Panc1 (cell line): Measurements from ENCODE around the gene ENDOV.

Source experiments
- POLR2AphosphoS5 ChIP-seq: IDR thresholded peaks from 2 replicates; pipeline ENCODE4 v1.6.1; 2012; ENCODE audit warnings: mild to moderate bottlenecking, low read depth, low read length, moderate library complexity
- SIN3A ChIP-seq: IDR thresholded peaks from 2 replicates; pipeline ENCODE4 v1.6.1; 2012; ENCODE audit warnings: low read depth, mild to moderate bottlenecking, low read length, moderate library complexity, borderline replicate concordance; ENCODE audit not compliant: insufficient read depth
- TF ChIP-seq, protein P1 (sequence below): fragments of 450-650 bp; IDR thresholded peaks from 2 replicates; pipeline ENCODE4 v1.5.1; 2017; ENCODE audit warnings: mild to moderate bottlenecking
- TF ChIP-seq, protein P2 (sequence below), 2 experiments: IDR thresholded peaks; 2 replicates each; pipeline ENCODE4 v1.6.1; 2011 to 2012; ENCODE audit warnings: low read depth in 2 of 2, control low read depth in 1 of 2, low read length in 1 of 2, mild to moderate bottlenecking in 1 of 2, moderate library complexity in 1 of 2; ENCODE audit not compliant: insufficient read depth in 1 of 2

DNA sequence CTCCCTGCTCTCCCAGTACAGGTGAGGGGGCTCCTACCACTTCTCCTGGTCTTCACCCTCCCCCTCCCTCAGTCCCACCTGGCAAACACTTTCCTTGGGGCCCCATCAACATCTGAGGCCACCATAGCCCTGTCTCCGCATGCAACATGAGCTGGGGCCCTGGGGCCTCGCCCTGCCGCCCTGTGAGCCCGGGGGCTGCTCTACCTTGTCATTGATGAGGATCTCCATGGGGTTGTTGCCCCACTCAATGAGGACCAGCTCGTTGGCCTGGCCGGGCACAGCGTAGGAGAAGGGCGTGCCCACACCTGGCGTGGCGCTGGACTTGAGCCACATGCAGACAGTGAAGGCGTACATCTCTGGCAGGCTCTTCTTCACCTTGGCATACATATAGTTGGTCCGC is 58.0 kb downstream of the ENDOV start:
- TF ChIP-seq, protein P1, sequence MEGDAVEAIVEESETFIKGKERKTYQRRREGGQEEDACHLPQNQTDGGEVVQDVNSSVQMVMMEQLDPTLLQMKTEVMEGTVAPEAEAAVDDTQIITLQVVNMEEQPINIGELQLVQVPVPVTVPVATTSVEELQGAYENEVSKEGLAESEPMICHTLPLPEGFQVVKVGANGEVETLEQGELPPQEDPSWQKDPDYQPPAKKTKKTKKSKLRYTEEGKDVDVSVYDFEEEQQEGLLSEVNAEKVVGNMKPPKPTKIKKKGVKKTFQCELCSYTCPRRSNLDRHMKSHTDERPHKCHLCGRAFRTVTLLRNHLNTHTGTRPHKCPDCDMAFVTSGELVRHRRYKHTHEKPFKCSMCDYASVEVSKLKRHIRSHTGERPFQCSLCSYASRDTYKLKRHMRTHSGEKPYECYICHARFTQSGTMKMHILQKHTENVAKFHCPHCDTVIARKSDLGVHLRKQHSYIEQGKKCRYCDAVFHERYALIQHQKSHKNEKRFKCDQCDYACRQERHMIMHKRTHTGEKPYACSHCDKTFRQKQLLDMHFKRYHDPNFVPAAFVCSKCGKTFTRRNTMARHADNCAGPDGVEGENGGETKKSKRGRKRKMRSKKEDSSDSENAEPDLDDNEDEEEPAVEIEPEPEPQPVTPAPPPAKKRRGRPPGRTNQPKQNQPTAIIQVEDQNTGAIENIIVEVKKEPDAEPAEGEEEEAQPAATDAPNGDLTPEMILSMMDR = no peak
- TF ChIP-seq POLR2AphosphoS5 (no peak), SIN3A (no peak)
- TF ChIP-seq, protein P2, sequence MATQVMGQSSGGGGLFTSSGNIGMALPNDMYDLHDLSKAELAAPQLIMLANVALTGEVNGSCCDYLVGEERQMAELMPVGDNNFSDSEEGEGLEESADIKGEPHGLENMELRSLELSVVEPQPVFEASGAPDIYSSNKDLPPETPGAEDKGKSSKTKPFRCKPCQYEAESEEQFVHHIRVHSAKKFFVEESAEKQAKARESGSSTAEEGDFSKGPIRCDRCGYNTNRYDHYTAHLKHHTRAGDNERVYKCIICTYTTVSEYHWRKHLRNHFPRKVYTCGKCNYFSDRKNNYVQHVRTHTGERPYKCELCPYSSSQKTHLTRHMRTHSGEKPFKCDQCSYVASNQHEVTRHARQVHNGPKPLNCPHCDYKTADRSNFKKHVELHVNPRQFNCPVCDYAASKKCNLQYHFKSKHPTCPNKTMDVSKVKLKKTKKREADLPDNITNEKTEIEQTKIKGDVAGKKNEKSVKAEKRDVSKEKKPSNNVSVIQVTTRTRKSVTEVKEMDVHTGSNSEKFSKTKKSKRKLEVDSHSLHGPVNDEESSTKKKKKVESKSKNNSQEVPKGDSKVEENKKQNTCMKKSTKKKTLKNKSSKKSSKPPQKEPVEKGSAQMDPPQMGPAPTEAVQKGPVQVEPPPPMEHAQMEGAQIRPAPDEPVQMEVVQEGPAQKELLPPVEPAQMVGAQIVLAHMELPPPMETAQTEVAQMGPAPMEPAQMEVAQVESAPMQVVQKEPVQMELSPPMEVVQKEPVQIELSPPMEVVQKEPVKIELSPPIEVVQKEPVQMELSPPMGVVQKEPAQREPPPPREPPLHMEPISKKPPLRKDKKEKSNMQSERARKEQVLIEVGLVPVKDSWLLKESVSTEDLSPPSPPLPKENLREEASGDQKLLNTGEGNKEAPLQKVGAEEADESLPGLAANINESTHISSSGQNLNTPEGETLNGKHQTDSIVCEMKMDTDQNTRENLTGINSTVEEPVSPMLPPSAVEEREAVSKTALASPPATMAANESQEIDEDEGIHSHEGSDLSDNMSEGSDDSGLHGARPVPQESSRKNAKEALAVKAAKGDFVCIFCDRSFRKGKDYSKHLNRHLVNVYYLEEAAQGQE (IDR thresholded peaks at IDR 0.05; ENCODE audit: insufficient read depth in 1 of 2, low read depth in 2 of 2, low read length in 1 of 2) = no peak
